Caco-2 (cell line): ENCODE results near the gene CLDN9. TPM values are rescaled to one million over a fixed set of nuclear protein-coding genes. Genes with fewer than 3 reads are reported as not detected.

Experiments used
- BruUV-seq: library from RNA; stranded (reverse); fragments of 400-500 nt; replicated peaks from 2 replicates; lab custom pipeline; 2021; lab: Mats Ljungman, UMichigan
- CTCF ChIA-PET: fragments of 300-600 bp; sonication (Branson Sonifier 250); formaldehyde crosslinking; loops from one replicate; lab custom pipeline; 2022; ENCODE audit warnings: antibody characterized with exemption; lab: Charles Lee
- POLR2A ChIA-PET: fragments of 300-600 bp; sonication (Branson Sonifier 250); formaldehyde crosslinking; loops from one replicate; lab custom pipeline; 2022; ENCODE audit warnings: antibody characterized with exemption; lab: Charles Lee
- DNase-seq, 2 experiments: peaks; one replicate each; pipeline versions ENCODE4 v3.0.0 to v3.0.0-alpha.2; 2020 to 2022
- H3K27me3 ChIP-seq: replicated peaks from 2 replicates; pipeline ENCODE4 v1.6.0; 2011; ENCODE audit warnings: low read length; ENCODE audit not compliant: control insufficient read depth, insufficient read depth
- H3K36me3 ChIP-seq: 2 replicates; pipeline ENCODE4 v1.5.1; 2011; ENCODE audit warnings: low read length; ENCODE audit not compliant: control insufficient read depth, insufficient read depth
- H3K4me1 ChIP-seq: fragments of 250-450 bp; sonication (Bioruptor Pico); 2 replicates; pipeline ENCODE4 v1.5.1; 2020; ENCODE audit warnings: mild to moderate bottlenecking
- H3K4me3 ChIP-seq: 2 replicates; pipeline ENCODE4 v1.5.1; 2011; ENCODE audit warnings: low read depth, mild to moderate bottlenecking, control low read depth, low read length
- H3K9me3 ChIP-seq: fragments of 250-450 bp; sonication (Bioruptor Pico); 2 replicates; pipeline ENCODE4 v1.5.1; 2020; ENCODE audit warnings: mild to moderate bottlenecking, moderate library complexity
- H3K27ac Mint-ChIP-seq: one replicate; pipeline ENCODE4 v1.8.0; 2022; ENCODE audit warnings: mixed read lengths; ENCODE audit not compliant: unreplicated experiment
- H3K27me3 Mint-ChIP-seq: one replicate; pipeline ENCODE4 v1.8.0; 2022; ENCODE audit warnings: mixed read lengths; ENCODE audit not compliant: insufficient read depth, unreplicated experiment
- H3K36me3 Mint-ChIP-seq: one replicate; pipeline ENCODE4 v1.8.0; 2022; ENCODE audit warnings: mild to moderate bottlenecking, mixed read lengths; ENCODE audit not compliant: insufficient read depth, unreplicated experiment
- H3K4me1 Mint-ChIP-seq: one replicate; pipeline ENCODE4 v1.8.0; 2022; ENCODE audit warnings: low read depth, mixed read lengths; ENCODE audit not compliant: unreplicated experiment
- H3K4me3 Mint-ChIP-seq: one replicate; pipeline ENCODE4 v1.8.0; 2022; ENCODE audit warnings: mild to moderate bottlenecking, moderate library complexity, mixed read lengths; ENCODE audit not compliant: unreplicated experiment
- H3K9me3 Mint-ChIP-seq: one replicate; pipeline ENCODE4 v1.8.0; 2022; ENCODE audit warnings: mixed read lengths; ENCODE audit not compliant: unreplicated experiment
- intact Hi-C: fragments of 100-400 bp; cut with micrococcal nuclease; formaldehyde crosslinking; loops from one replicate; pipeline ENCODE4 v1.10.0; 2022; ENCODE audit not compliant: unreplicated experiment
- total RNA-seq: library from RNA; stranded (reverse); gene quantifications from 2 replicates; pipeline ENCODE4 v1.2.3, GENCODE V29; 2022
- TF ChIP-seq, protein P1 (sequence below), 2 experiments: fragments of 200-600 bp in 1 of 2; IDR thresholded peaks; 1 replicate in 1 of 2; 2 replicates in 1 of 2; pipeline versions ENCODE4 v1.5.1 to v1.8.0; 2011 to 2022; ENCODE audit warnings: antibody characterized with exemption in 1 of 2, control low read depth in 1 of 2, inconsistent platforms in 1 of 2, low read depth in 1 of 2, low read length in 1 of 2, mild to moderate bottlenecking in 1 of 2, moderate library complexity in 1 of 2; ENCODE audit not compliant: insufficient read depth in 1 of 2, severe bottlenecking in 1 of 2, unreplicated experiment in 1 of 2

The CLDN9 gene
- total RNA-seq, 1 experiment from 2014 or later = 0.79 TPM

DNA sequence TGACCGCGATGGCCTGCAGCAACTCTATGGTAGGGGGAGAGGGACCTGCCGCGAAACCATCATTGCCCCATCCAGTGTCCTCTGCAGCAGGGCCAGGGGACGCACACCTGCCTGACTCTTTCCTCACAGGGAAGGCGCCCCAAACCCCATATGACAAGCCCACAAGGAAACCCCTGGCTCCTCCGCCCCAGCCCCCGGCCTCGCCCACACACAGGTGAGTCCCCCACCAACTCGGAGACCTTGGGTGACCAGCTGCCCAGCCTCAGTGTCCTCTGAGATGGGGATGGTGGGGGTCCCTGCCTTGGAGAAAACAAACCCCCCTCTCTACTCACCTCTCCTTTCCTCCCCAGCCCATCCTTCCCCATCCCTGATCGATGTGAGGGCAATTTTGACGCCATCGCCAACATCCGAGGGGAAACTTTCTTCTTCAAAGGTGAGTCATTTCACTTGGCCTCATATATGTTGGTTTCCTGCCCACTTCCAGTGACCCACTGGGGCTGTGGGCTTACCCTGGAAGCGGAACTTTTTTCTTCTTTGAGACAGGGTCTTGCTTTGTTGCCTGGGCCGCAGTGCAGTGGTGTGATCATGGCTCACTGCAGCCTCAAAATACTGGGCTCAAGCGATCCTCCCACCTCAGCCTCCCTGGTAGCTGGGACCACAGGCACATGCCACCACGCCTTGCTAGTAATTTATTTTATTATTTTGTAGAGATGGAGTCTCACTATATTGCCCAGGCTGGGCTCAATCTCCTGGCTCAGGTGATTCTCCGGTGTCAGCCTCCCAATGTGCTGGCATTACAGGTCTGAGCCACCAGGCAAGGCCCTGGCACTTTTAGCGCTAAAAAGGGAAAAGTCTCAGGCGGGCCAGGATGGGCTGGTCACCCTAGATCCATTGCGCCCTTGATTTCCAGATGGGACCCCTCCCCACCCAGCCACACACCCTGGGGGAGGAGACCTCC is 44.7 kb downstream of the CLDN9 start:
- Histone ChIP-seq H3K27me3 (no peaks in the 10 kb centered on the region), H3K4me1 (peaks cover 13% of the 10 kb centered on the region), H3K9me3 (no peaks in the 10 kb centered on the region), H3K36me3 (no peaks in the 10 kb centered on the region), H3K4me3 (no peak overlapping the region)
- intact Hi-C loops = loop anchor here (2.0 kb wide), 1 partner anchor 49 kb away; no protein-coding TSS in a partner anchor
- DNase-seq = no peak
- TF ChIP-seq, protein P1, sequence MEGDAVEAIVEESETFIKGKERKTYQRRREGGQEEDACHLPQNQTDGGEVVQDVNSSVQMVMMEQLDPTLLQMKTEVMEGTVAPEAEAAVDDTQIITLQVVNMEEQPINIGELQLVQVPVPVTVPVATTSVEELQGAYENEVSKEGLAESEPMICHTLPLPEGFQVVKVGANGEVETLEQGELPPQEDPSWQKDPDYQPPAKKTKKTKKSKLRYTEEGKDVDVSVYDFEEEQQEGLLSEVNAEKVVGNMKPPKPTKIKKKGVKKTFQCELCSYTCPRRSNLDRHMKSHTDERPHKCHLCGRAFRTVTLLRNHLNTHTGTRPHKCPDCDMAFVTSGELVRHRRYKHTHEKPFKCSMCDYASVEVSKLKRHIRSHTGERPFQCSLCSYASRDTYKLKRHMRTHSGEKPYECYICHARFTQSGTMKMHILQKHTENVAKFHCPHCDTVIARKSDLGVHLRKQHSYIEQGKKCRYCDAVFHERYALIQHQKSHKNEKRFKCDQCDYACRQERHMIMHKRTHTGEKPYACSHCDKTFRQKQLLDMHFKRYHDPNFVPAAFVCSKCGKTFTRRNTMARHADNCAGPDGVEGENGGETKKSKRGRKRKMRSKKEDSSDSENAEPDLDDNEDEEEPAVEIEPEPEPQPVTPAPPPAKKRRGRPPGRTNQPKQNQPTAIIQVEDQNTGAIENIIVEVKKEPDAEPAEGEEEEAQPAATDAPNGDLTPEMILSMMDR (IDR thresholded peaks at IDR 0.05; ENCODE audit: insufficient read depth in 1 of 2, low read depth in 1 of 2, low read length in 1 of 2, severe bottlenecking in 1 of 2, unreplicated experiment in 1 of 2) = no peak
- Mint-ChIP-seq H3K36me3 (no peaks in the 10 kb centered on the region), H3K4me1 (no peaks in the 10 kb centered on the region), H3K27me3 (no peaks in the 10 kb centered on the region), H3K9me3 (no peaks in the 10 kb centered on the region), H3K27ac (no peak overlapping the region), H3K4me3 (no peak overlapping the region)
- BruUV-seq = TSS peak; percentile 18
- ChIA-PET CTCF (interaction anchor here (1.1 to 2.7 kb wide), 7 partner anchors 10 to 77 kb away, joined by 3 to 44 read pairs (median 11); partner anchors contain the start of genes MMP25, ZNF213 and ZSCAN10), POLR2A (interaction anchor here (0.9 kb wide), 1 partner anchor 72 kb away, joined by 3 read pairs; no protein-coding TSS in a partner anchor)

DNA sequence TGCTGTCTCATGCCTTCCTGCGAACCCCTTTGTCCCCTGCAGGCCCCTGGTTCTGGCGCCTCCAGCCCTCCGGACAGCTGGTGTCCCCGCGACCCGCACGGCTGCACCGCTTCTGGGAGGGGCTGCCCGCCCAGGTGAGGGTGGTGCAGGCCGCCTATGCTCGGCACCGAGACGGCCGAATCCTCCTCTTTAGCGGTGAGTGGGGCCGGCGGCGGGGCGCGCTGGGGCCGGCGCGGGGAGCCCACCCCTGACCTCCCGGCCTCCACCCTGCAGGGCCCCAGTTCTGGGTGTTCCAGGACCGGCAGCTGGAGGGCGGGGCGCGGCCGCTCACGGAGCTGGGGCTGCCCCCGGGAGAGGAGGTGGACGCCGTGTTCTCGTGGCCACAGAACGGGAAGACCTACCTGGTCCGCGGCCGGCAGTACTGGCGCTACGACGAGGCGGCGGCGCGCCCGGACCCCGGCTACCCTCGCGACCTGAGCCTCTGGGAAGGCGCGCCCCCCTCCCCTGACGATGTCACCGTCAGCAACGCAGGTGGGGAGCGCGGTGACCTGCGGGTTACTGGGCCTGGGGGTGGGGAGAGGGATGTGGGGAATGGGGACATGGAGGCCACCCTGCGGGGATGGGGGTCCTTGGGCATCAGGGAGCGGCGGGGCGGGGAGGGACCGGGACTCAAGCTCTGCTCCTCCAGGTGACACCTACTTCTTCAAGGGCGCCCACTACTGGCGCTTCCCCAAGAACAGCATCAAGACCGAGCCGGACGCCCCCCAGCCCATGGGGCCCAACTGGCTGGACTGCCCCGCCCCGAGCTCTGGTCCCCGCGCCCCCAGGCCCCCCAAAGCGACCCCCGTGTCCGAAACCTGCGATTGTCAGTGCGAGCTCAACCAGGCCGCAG is 45.7 kb downstream of the CLDN9 start:
- no peaks in the 10 kb centered on the region for H3K27me3 Mint-ChIP-seq
- POLR2A ChIA-PET = interaction anchor here (0.5 to 0.9 kb wide), 3 partner anchors 37 to 71 kb away, joined by 3 to 6 read pairs (median 3); no protein-coding TSS in a partner anchor
- H3K9me3 Mint-ChIP-seq = no peaks in the 10 kb centered on the region
- H3K4me1 Mint-ChIP-seq = no peaks in the 10 kb centered on the region
- H3K4me3 ChIP-seq = peak overlapping the region; percentile 91
- no peaks in the 10 kb centered on the region for H3K9me3 ChIP-seq
- CTCF ChIA-PET = interaction anchor here (0.6 to 2.7 kb wide), 17 partner anchors 11 to 101 kb away, joined by 3 to 44 read pairs (median 6); partner anchors contain the start of genes MMP25, TNFRSF12A, ZNF205 and ZNF213
- DNase-seq = peak in 1 of 2 experiments; percentile 33
- H3K27ac Mint-ChIP-seq = no peak overlapping the region
- H3K4me3 Mint-ChIP-seq = peak overlapping the region; percentile 81
- H3K4me1 ChIP-seq = peaks cover 13% of the 10 kb centered on the region
- H3K36me3 Mint-ChIP-seq = no peaks in the 10 kb centered on the region
- H3K36me3 ChIP-seq = no peaks in the 10 kb centered on the region
- no TSS peak for BruUV-seq
- intact Hi-C loops = loop anchor here (1.0 to 2.0 kb wide), 3 partner anchors 48 to 71 kb away; no protein-coding TSS in a partner anchor
- TF ChIP-seq, protein P1 (IDR thresholded peaks at IDR 0.05; ENCODE audit: insufficient read depth in 1 of 2, low read depth in 1 of 2, low read length in 1 of 2, severe bottlenecking in 1 of 2, unreplicated experiment in 1 of 2) = no peak
- H3K27me3 ChIP-seq = no peaks in the 10 kb centered on the region
